ENCODE measurements around the gene CYP26C1. TPM values are rescaled to one million over a fixed set of nuclear protein-coding genes. Genes with fewer than 3 reads are reported as not detected.

Gene CYP26C1, protein sequence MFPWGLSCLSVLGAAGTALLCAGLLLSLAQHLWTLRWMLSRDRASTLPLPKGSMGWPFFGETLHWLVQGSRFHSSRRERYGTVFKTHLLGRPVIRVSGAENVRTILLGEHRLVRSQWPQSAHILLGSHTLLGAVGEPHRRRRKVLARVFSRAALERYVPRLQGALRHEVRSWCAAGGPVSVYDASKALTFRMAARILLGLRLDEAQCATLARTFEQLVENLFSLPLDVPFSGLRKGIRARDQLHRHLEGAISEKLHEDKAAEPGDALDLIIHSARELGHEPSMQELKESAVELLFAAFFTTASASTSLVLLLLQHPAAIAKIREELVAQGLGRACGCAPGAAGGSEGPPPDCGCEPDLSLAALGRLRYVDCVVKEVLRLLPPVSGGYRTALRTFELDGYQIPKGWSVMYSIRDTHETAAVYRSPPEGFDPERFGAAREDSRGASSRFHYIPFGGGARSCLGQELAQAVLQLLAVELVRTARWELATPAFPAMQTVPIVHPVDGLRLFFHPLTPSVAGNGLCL
- under 1 TPM; under 0.01 TPM for total RNA-seq

DNA sequence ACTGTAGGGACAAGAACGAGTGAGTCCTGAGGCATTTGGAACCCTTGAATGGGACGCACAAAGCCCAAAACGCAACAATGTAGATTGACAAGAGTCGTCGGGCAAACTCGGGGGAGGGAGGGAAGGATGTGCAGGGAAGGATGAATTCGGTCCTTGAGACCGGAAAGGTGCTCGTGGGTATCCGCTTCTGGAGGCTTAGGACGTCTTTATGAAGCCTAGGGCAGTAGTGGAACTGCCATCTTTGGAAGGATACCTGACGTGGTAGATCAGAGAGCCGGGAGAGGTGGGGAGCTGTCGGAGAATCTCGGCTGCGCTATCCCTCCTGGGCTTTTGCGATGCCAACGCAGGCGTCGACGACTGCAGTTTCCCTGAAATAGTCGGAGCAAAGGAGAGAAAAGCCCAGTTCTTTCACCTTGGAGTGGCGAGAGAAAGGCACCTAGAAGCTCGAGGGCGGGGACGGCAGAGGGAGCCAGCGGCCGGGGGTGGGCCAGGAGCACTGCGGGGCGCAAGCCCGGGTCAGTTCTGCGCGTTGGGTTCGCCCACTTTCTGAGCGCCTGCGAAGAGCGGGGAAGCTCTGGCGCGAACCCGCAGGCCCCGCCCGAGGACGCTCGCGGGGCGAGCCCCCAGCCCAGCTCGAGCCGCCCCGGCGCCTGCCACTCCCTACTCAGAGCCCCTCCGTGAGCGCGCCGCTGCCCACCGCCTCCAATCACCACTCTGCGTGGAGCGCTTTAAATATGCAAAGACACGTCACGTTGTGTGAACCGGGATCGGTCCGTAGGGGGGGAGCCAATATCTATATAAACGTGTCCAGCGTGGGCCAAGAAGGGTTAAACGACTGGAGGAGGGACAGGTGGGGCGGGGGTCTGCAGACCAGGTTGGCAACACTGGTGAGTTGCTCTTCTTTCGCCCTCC, at the start of gene CYP26C1:
Gene CYP26C1, plus strand, starts transcription at position 824 of the 912 bp plus-strand sequence. CDS start 466 bp downstream, outside the sequence.

DNA sequence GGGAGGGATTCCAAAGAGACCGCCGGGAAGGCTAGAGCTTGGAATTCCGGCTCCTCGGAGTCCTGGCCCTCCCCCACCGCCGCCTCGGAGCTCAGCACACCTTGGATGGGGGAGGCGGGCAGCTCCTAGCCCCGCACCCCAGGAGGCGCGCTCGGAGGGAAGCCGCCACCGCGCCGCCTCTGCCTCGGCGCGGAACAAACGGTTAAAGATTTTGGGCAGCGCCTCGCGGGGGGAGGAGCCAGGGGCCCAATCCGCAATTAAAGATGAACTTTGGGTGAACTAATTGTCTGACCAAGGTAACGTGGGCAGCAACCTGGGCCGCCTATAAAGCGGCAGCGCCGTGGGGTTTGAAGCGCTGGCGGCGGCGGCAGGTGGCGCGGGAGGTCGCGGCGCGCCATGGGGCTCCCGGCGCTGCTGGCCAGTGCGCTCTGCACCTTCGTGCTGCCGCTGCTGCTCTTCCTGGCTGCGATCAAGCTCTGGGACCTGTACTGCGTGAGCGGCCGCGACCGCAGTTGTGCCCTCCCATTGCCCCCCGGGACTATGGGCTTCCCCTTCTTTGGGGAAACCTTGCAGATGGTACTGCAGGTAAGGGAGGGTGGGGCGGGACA, 13.0 kb downstream of the CYP26C1 start, which contains the start of gene CYP26A1:
Gene CYP26A1, plus strand, starts transcription at position 355 of the 608 bp plus-strand sequence. Its CDS starts 42 bp downstream, at position 397.

Other genes starting within 250 kb of the CYP26C1 start
- gene EXOC6, start 212.3 kb upstream of the CYP26C1 start, total RNA-seq: 1 to 10 TPM; 9.6 to 9.7 TPM
- gene CYP26A1, start 13.1 kb downstream of the CYP26C1 start, total RNA-seq: under 1 TPM in 1 of 2 donors, not detected in 1; 0.33 TPM